Omental fat pad (tissue), 4 donors: ENCODE measurements around the gene PSME4. TPM values are rescaled to one million over a fixed set of nuclear protein-coding genes. Genes with fewer than 3 reads are reported as not detected.
"Not testable (repeated sequence)": the region's sequence is repeated elsewhere in the genome, so short reads cannot be mapped to it uniquely, and the experiment has no call there.

Source experiments
- ATAC-seq: fragments of 150-250 bp; one replicate; pipeline ENCODE4 v1.9.1; 2016; ENCODE audit warnings: mild to moderate bottlenecking, moderate library complexity; ENCODE audit not compliant: low FRiP score
- DNase-seq: peaks from one replicate; pipeline ENCODE4 v3.0.0-alpha.2; 2019; ENCODE audit warnings: low spot score
- CTCF ChIP-seq, 3 donors: fragments of 450-650 bp; IDR thresholded peaks; one replicate each; pipeline ENCODE4 v1.5.1; 2016 to 2017; ENCODE audit warnings: antibody characterized with exemption in 3 of 3, mild to moderate bottlenecking in 3 of 3, moderate library complexity in 2 of 3
- total RNA-seq, 4 donors: library from RNA; depleted of rRNA; stranded (reverse); fragments of >200 nt; gene quantifications; one replicate each; pipeline ENCODE4 v1.1.0, GENCODE V29; 2016

Gene PSME4
- total RNA-seq, 4 donors from 2014 or later = 35.8 to 97.9 (median 45.5) TPM

- no peak for TF ChIP-seq CTCF (IDR thresholded peaks at IDR 0.05)
- no peak for DNase-seq
- ATAC-seq = no peak
These were observed 144.0 kb downstream of the PSME4 start for GRCh38 chr2:53826587-53827397.

- TF ChIP-seq CTCF (IDR thresholded peaks at IDR 0.05) = no peak
- DNase-seq = no peak
- no peak for ATAC-seq
These were observed 144.8 kb downstream of the PSME4 start for GRCh38 chr2:53826030-53826410.

GRCh38 chr2:53823639-53824038 is 147.2 kb downstream of the PSME4 start:
- ATAC-seq, DNase-seq: not testable (repeated sequence)

GRCh38 chr2:53821810-53822209 is 149.0 kb downstream of the PSME4 start:
- no peak for TF ChIP-seq CTCF (IDR thresholded peaks at IDR 0.05)
- ATAC-seq = no peak

GRCh38 chr2:53820711-53821110 is 150.1 kb downstream of the PSME4 start:
- no peak for DNase-seq
- ATAC-seq = no peak
- no peak for TF ChIP-seq CTCF (IDR thresholded peaks at IDR 0.05)

More at GRCh38 chr2:53821810-53822209, 149.0 kb downstream of the PSME4 start:
- DNase-seq = no peak

- no peak for TF ChIP-seq CTCF (IDR thresholded peaks at IDR 0.05)
- ATAC-seq (no peak), DNase-seq (no peak)
These were observed 150.7 kb downstream of the PSME4 start for GRCh38 chr2:53820048-53820447.

GRCh38 chr2:53819634-53820033 is 151.2 kb downstream of the PSME4 start:
- TF ChIP-seq CTCF (IDR thresholded peaks at IDR 0.05) = no peak
- DNase-seq (no peak), ATAC-seq (no peak)
